ENCODE measurements around the gene PCDHGC3.

PCDHGC3 gene

GRCh38 chr5:141485321-141486055, 9.7 kb downstream of the PCDHGC3 start:
- DNase-seq = no peak

- no peak for DNase-seq
Observed at GRCh38 chr5:141486091-141486490, 10.3 kb downstream of the PCDHGC3 start.

- DNase-seq = no peak
Observed at GRCh38 chr5:141487131-141487530, 11.4 kb downstream of the PCDHGC3 start.

- DNase-seq = no peak
Observed at GRCh38 chr5:141488591-141489561, 13.1 kb downstream of the PCDHGC3 start, which contains the start of gene PCDHGC5. TSS of gene PCDHGC5 (plus strand) at chr5:141489081. CDS start at chr5:141489241, 160 bp downstream.

GRCh38 chr5:141489841-141490240, 14.1 kb downstream of the PCDHGC3 start:
- DNase-seq = no peak

- no peak for DNase-seq
Observed at GRCh38 chr5:141490271-141490670, 14.5 kb downstream of the PCDHGC3 start.

GRCh38 chr5:141490771-141491170, 15.0 kb downstream of the PCDHGC3 start:
- no peak for DNase-seq

- no peak for DNase-seq
Observed at GRCh38 chr5:141491323-141492167, 15.8 kb downstream of the PCDHGC3 start.

- DNase-seq = peak in 1 of 2 donors; percentile 3
Observed at GRCh38 chr5:141492168-141492885, 16.6 kb downstream of the PCDHGC3 start.

GRCh38 chr5:141493500-141494422, 18.0 kb downstream of the PCDHGC3 start:
- DNase-seq = no peak

- no peak for DNase-seq
Observed at GRCh38 chr5:141494761-141495452, 19.1 kb downstream of the PCDHGC3 start.

GRCh38 chr5:141495453-141495811, 19.7 kb downstream of the PCDHGC3 start:
- DNase-seq = no peak

GRCh38 chr5:141496038-141496437, 20.3 kb downstream of the PCDHGC3 start:
- DNase-seq = no peak

- DNase-seq = no peak
Observed at GRCh38 chr5:141501761-141502160, 26.0 kb downstream of the PCDHGC3 start.

- DNase-seq = no peak
Observed at GRCh38 chr5:141503681-141504080, 27.9 kb downstream of the PCDHGC3 start.

- no peak for DNase-seq
Observed at GRCh38 chr5:141504216-141504615, 28.4 kb downstream of the PCDHGC3 start.

- no peak for DNase-seq
Observed at GRCh38 chr5:141506381-141507155, 30.8 kb downstream of the PCDHGC3 start.

GRCh38 chr5:141507387-141508091, 31.8 kb downstream of the PCDHGC3 start:
- DNase-seq = no peak

- no peak for DNase-seq
Observed at GRCh38 chr5:141508440-141508797, 32.7 kb downstream of the PCDHGC3 start.

Measured in CD4-positive, alpha-beta T cell treated with Interleukin-4 for 1 hour (primary cell).